HuH-7.5 (cell line): ENCODE measurements around the gene CNTNAP2.

ENCODE experiments used
- DNase-seq: peaks from one replicate; pipeline ENCODE4 v3.0.0; 2011; ENCODE audit warnings: low spot score

The CNTNAP2 gene

DNA sequence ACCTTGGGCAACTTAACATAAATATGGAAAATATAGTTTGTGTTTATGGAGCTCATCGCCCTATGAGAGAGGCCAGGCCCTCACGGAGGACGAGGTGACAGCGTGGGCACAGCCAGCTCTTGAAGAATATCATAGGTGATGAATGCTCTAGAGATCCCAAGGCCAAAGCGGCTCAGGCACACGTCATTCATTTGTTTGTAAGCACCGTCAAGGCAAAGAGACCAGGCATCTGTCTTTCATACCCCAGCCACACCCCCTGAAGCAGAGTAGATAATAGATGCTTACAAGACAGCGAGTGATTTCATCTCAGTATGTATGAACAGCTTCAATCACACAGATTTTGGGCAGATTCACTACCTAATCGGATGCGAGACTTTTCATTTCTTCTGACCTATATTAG, 2231.9 kb downstream of the CNTNAP2 start:
- no peak for DNase-seq

DNA sequence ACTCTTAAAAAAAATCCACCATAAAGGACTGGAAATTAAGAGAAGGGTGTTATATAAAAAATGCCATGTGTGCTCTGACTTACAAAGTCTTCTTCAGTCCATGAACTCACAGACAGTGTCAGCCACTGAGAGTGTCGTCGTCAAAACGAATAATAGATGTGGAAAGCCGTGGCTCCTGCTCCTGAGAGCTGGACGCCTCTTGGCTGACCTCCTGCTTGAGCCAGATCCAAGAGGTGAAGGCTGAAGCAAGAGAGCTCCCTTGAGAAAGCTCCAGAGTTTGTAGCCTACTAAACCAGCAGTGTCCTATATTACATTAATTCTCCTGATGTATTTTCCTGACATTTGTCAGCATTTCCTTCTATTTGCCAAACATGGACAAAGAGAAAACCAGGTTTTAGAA, 2239.7 kb downstream of the CNTNAP2 start:
- DNase-seq: no peak

DNA sequence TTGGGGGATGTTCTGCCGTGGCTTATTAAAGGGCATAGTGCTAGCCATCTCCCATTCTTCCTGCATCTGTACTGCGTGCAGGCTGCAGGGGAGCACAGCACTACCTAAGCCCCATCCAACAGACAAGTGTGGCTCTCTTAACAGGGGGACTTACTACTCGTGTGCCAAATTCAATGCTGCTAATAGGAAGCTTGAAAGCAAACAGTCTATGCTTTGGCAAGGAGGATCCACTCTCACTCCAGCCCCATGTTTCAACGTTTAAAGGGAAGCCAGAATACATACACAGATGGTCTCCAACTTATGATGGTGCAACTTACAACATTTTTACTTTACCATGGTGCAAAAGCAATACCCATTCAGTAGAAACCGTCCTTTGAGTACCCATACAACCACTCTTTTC, 2245.9 kb downstream of the CNTNAP2 start:
- no peak for DNase-seq

- no peak for DNase-seq
Observed at GRCh38 chr7:148367731-148368475, 2251.3 kb downstream of the CNTNAP2 start.

DNA sequence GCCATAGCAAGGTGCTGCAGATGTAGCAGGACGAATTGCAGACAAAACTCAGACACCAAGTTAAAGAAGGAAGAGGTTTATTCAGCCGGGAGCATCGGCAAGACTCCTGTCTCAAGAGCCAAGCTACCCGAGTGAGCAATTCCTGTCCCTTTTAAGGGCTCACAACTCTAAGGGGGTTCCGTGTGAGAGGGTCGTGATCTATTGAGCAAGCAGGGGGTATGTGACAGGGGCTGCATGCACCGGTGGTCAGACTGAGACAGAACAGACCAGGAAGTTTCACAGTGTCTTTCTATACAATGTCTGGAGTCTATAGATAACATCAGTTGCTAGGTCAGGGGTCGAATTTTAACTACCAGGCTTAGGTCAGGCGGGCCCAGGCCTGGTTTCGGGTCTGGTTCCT, 2252.0 kb downstream of the CNTNAP2 start:
- DNase-seq: no peak

DNA sequence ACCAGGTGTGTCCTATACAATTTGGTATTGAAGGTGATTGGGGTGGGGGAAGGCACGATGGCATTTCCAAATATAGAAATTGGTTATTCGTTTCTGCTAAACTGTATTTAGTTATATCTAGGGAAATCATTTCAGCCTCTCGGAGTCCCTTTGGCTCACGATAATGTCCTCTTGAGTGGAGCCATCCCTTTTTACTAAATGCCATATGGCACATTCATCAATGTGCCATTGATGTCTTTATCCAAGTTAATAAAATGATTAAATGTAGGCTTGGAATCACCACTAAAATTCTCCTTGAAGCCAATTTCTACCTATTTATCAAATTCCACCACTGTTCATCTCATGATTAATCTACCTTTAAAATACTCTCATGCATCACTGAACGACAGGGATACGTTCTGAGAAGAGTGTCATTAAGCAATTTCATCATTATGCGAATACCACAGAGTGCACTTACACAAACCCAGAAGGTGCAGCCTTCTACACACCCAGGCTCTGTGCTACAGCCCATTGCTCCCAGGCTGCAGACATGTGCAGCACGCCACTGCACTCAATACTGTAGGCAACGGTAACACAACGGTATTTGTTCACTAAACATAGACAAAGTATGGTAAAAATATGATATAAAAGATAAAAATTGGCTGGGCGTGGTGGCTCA, 2254.8 kb downstream of the CNTNAP2 start:
- no peak for DNase-seq

- no peak for DNase-seq
Observed at GRCh38 chr7:148374396-148375259, 2258.0 kb downstream of the CNTNAP2 start.

- no peak for DNase-seq
Observed at GRCh38 chr7:148379677-148380076, 2263.1 kb downstream of the CNTNAP2 start.

DNA sequence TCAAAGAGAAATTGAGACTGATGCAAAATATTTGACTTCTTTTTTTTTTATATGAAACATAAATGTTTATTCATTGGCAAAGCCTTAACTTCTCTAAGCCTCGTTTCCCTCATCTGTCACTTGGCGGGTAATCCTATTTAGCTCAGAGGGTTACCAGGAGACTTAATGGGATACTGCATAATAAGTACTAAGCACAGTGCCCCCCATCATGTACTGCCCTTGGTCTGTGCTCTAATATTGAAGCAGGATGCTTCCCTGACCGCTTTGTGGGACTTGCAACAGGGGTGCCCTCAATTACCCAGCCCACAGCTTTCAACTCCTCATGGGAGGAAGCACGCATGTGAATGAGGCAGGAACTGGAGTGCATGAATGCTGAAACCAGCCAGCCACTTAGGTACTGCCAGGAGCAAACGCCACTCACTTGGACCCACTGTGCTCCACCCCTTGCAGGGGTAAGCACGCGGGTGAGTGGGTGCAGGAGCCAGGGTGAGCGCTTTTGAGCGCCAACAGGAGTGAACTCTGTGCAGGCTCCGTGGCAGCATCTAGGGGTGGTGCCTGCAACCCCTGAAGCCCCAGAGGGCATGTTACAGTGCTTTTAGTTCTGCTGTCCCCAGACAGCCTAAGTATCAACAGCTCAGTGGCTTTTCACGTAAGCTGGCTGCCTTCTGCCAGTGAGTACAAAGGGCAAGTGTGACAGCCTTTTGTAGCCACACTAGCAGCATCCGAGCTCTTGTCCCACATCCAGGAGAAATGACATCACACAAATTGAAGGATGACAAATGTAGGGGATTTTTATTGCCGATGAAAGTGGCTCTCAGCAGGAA, 2264.2 kb downstream of the CNTNAP2 start:
- no peak for DNase-seq

DNA sequence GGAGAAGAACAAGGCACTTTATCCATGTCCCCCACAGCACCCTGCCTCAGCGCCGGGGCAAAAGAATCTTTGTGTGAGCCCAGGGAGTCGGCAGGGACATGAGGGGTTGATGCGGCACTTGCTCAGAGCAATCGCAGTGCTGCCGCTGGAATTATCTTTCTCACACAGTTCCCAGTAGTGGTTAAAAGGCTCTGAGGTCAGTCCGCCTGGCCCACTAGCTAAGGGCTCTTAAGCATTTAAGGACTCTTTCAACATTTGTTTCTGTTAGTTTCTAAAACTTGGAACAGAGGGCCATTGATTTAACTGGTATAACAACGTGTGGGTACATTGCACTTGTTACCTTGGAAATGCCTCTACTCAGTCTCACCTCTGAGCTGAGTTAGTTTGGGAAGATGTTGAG, 2266.0 kb downstream of the CNTNAP2 start:
- no peak for DNase-seq

DNA sequence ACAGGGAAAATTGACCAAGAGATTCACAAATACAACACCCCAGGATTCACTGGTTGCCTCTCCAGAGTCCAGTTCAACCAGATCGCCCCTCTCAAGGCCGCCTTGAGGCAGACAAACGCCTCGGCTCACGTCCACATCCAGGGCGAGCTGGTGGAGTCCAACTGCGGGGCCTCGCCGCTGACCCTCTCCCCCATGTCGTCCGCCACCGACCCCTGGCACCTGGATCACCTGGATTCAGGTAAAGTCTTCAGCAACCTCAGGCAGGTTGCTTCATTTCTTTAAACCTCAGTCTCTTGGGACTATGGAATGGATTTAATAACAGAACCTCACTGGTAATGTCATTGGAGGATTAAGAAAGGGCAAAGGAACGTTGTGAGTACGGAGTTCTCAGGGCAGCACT, 2267.1 kb downstream of the CNTNAP2 start:
- no peak for DNase-seq

GRCh38 chr7:148385009-148385682, 2268.5 kb downstream of the CNTNAP2 start:
- DNase-seq: no peak

- no peak for DNase-seq
Observed at GRCh38 chr7:148390381-148390780, 2273.8 kb downstream of the CNTNAP2 start.

DNA sequence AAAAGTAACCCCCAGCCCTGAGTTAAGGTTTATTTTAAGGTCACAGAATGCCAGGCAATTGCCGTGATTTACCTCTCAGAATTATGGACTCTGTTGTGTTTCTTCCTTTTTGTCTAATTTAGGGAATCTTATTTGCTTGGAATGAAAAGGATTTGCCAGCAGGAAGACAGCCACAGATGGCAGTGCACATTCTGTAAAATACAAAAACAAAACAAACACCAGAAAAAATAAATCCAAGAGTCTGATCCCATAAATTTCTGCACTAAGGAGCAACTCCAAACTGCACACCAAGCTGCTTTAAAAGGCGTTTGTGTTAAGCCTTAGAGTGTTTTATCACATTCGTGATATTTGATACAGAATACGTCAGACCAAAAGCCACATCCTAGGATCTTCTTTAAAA, 2275.0 kb downstream of the CNTNAP2 start:
- DNase-seq: no peak

DNA sequence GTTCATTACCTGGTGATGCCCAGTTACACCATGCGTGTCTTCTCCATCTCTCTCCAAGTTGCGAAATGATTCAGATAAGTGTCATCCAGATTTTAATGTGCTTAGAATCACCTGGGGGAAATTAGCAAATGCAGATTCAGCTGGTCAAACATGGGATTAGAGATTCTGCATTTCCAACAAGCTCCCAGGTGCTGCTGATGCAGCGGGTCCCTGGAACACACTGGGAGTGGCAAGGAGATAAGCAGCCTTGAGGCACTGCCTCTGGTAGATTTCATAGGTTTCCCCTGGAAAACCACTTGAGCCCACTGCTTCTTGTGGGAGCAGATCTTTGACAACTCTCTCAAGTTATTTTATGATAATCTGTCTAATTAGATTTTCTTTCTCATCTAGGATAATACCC, 2278.0 kb downstream of the CNTNAP2 start:
- no peak for DNase-seq

- DNase-seq: no peak
Observed at GRCh38 chr7:148395352-148395811, 2278.8 kb downstream of the CNTNAP2 start.

- no peak for DNase-seq
Observed at GRCh38 chr7:148395990-148396716, 2279.6 kb downstream of the CNTNAP2 start.

DNA sequence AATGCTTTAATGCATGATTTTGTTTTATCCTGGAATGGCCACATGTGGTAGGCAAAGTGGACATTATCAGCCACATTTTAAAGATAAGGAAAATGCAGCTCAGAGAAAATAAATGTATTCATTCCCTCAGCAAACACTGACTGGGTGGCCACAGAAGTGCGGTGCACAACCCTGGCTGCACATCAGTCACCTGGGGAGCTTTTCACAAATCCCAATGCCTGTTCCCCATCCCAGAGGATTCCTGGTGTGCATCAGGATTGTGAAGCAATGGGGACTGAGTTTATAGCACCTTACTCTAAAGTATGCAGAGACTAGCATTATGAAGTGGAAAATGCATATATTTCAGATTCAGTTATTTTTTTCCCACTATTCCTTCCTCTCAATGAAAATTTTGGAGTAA, 2280.5 kb downstream of the CNTNAP2 start:
- DNase-seq: no peak

DNA sequence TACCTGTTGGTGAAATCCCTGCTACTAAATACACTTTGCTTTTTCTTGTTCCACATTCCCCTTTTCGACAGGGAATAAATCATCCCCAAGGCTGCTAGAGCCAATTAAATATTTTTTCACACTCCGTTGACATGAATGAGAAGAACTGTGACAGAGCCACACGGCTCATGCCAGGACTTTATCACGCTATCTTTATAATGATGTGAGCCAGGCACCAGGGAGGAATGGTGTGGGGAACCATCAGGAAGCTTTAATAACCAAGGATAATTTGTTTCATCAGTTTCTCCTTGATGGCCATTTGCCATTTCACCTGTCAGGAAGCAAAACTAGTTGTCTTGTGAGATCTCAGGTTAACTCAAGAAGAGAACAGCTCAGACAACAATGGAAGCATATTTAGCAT, 2280.9 kb downstream of the CNTNAP2 start:
- no peak for DNase-seq

- DNase-seq: no peak
Observed at GRCh38 chr7:148397985-148398384, 2281.4 kb downstream of the CNTNAP2 start.
